Retina (tissue), 1 donor: ENCODE results near the gene SERPINA6.
"Not testable (repeated sequence)": the region's sequence is repeated elsewhere in the genome, so short reads cannot be mapped to it uniquely, and the experiment has no call there.

Source experiments
- DNase-seq: peaks from one replicate; pipeline ENCODE4 v3.0.0-alpha.2; 2016

Gene SERPINA6

GRCh38 chr14:94291159-94291905 lies 31.8 kb downstream of the SERPINA6 start:
- DNase-seq, result no peak

- no peak for DNase-seq
Measured at GRCh38 chr14:94290197-94290596, 32.9 kb downstream of the SERPINA6 start.

GRCh38 chr14:94288610-94289465 lies 34.3 kb downstream of the SERPINA6 start:
- DNase-seq, result no peak

GRCh38 chr14:94285158-94285557 lies 38.0 kb downstream of the SERPINA6 start:
- no peak for DNase-seq

- no peak for DNase-seq
Measured at GRCh38 chr14:94284221-94284620, 38.9 kb downstream of the SERPINA6 start.

- no peak for DNase-seq
Measured at GRCh38 chr14:94282991-94283723, 40.0 kb downstream of the SERPINA6 start.

- no peak for DNase-seq
Measured at GRCh38 chr14:94278731-94279130, 44.4 kb downstream of the SERPINA6 start.

GRCh38 chr14:94276898-94277561 lies 46.1 kb downstream of the SERPINA6 start:
- not testable (repeated sequence) for DNase-seq

- peak; percentile 22 for DNase-seq
Measured at GRCh38 chr14:94269156-94269555, 54.0 kb downstream of the SERPINA6 start.

GRCh38 chr14:94268582-94268981 lies 54.6 kb downstream of the SERPINA6 start:
- not testable (repeated sequence) for DNase-seq

- DNase-seq, result no peak
Measured at GRCh38 chr14:94267352-94267751, 55.8 kb downstream of the SERPINA6 start.

GRCh38 chr14:94264195-94264594 lies 58.9 kb downstream of the SERPINA6 start:
- not testable (repeated sequence) for DNase-seq
